SK-N-SH (cell line): Measurements from ENCODE around the gene EIF5A. TPM values are rescaled to one million over a fixed set of nuclear protein-coding genes. Genes with fewer than 3 reads are reported as not detected.
"Not testable (repeated sequence)": the region's sequence is repeated elsewhere in the genome, so short reads cannot be mapped to it uniquely, and the experiment has no call there.

Experiments
- CTCF ChIA-PET: fragments of 300-600, 350-600 bp; formaldehyde crosslinking; extraction: SDS; loops from one replicate; lab custom pipeline; 2021; lab: Yijun Ruan, JAX
- POLR2A ChIA-PET: fragments of 350-600 bp; sonication (Branson Sonifier 250); formaldehyde crosslinking; extraction: SDS; loops from one replicate; lab custom pipeline; 2020; ENCODE audit warnings: antibody characterized with exemption, inconsistent platforms; lab: Yijun Ruan, JAX
- DNase-seq: peaks from one replicate; pipeline ENCODE4 v3.0.0; 2012
- H2AFZ ChIP-seq: fragments of 200-600 bp; sonication (generic); 2 replicates; pipeline ENCODE4 v1.8.1; 2016; ENCODE audit warnings: antibody characterized with exemption, mild to moderate bottlenecking, low read depth
- H3F3A ChIP-seq: fragments of 200-600 bp; sonication (generic); replicated peaks from 2 replicates; pipeline ENCODE3; 2016; ENCODE audit warnings: antibody characterized with exemption, mild to moderate bottlenecking; ENCODE audit not compliant: insufficient read depth
- H3K27ac ChIP-seq, 2 experiments: fragments of 200-500 bp in 1 of 2; fragments of 200-600 bp in 1 of 2; sonication (Bioruptor generic) in 1 of 2; sonication (generic), shearing (Covaris generic) in 1 of 2; 2 replicates each; pipeline versions ENCODE4 v1.5.1 to v1.6.1; 2014 to 2016; ENCODE audit warnings: low read depth in 2 of 2, inconsistent platforms in 1 of 2, low read length in 1 of 2, mild to moderate bottlenecking in 1 of 2, mixed read lengths in 1 of 2
- H3K27me3 ChIP-seq: fragments of 200-600 bp; sonication (generic), shearing (Covaris generic); 2 replicates; pipeline ENCODE4 v1.6.1; 2016; ENCODE audit warnings: mixed run types; ENCODE audit not compliant: insufficient read depth
- H3K36me3 ChIP-seq, 2 experiments: fragments of 200-500 bp in 1 of 2; fragments of 200-600 bp in 1 of 2; sonication (Bioruptor generic) in 1 of 2; sonication (generic) in 1 of 2; replicated peaks in 1 of 2; 2 replicates each; pipeline versions ENCODE3 to v1.5.1; 2014 to 2016; ENCODE audit warnings: low read length in 1 of 2, mild to moderate bottlenecking in 1 of 2; ENCODE audit not compliant: insufficient read depth in 2 of 2, control insufficient read depth in 1 of 2
- H3K4me1 ChIP-seq, 2 experiments: fragments of 200-500 bp in 1 of 2; fragments of 200-600 bp in 1 of 2; sonication (Bioruptor generic) in 1 of 2; sonication (generic), shearing (Covaris generic) in 1 of 2; 2 replicates each; pipeline versions ENCODE4 v1.5.1 to v1.6.1; 2014 to 2016; ENCODE audit warnings: low read depth in 1 of 2, low read length in 1 of 2, mixed run types in 1 of 2; ENCODE audit not compliant: insufficient read depth in 2 of 2, control insufficient read depth in 1 of 2
- H3K4me2 ChIP-seq: fragments of 200-600 bp; sonication (generic), shearing (Covaris generic); 2 replicates; pipeline ENCODE4 v1.6.1; 2017; ENCODE audit warnings: mixed run types
- H3K4me3 ChIP-seq, 2 experiments: fragments of 200-500 bp in 1 of 2; fragments of 200-600 bp in 1 of 2; sonication (Bioruptor generic) in 1 of 2; sonication (generic), shearing (Covaris generic) in 1 of 2; 2 replicates each; pipeline versions ENCODE4 v1.5.1 to v1.8.1; 2014 to 2016; ENCODE audit warnings: low read depth in 2 of 2, inconsistent platforms in 1 of 2, low read length in 1 of 2, mild to moderate bottlenecking in 1 of 2, mixed read lengths in 1 of 2, moderate library complexity in 1 of 2
- H3K79me2 ChIP-seq: fragments of 200-600 bp; sonication (generic); 2 replicates; pipeline ENCODE4 v1.8.1; 2017; ENCODE audit warnings: mild to moderate bottlenecking; ENCODE audit not compliant: insufficient read depth
- H3K9ac ChIP-seq: fragments of 200-600 bp; sonication (generic); 2 replicates; pipeline ENCODE4 v1.6.1; 2017; ENCODE audit warnings: mixed run types
- H3K9me2 ChIP-seq: fragments of 200-600 bp; sonication (generic); 2 replicates; pipeline ENCODE4 v1.6.1; 2017; ENCODE audit warnings: mixed run types
- H3K9me3 ChIP-seq: fragments of 200-600 bp; sonication (generic); 2 replicates; pipeline ENCODE4 v1.6.1; 2017; ENCODE audit warnings: mixed run types, mild to moderate bottlenecking, moderate library complexity
- H4K20me1 ChIP-seq: fragments of 200-600 bp; sonication (generic); 2 replicates; pipeline ENCODE4 v1.6.1; 2017; ENCODE audit warnings: mild to moderate bottlenecking, mixed run types; ENCODE audit not compliant: insufficient read depth
- POLR2AphosphoS5 ChIP-seq: IDR thresholded peaks from 2 replicates; pipeline ENCODE4 v1.6.1; 2012; ENCODE audit warnings: low read depth, low read length
- SIN3A ChIP-seq: IDR thresholded peaks from 2 replicates; pipeline ENCODE4 v1.6.1; 2012; ENCODE audit warnings: low read depth, mild to moderate bottlenecking, low read length, moderate library complexity, borderline replicate concordance
- TCF12 ChIP-seq: IDR thresholded peaks from 2 replicates; pipeline ENCODE4 v1.4.0; 2012
- TEAD4 ChIP-seq: IDR thresholded peaks from 2 replicates; pipeline ENCODE4 v1.4.0; 2012; ENCODE audit warnings: mild to moderate bottlenecking, borderline replicate concordance; ENCODE audit not compliant: insufficient read depth
- USF1 ChIP-seq: IDR thresholded peaks from 2 replicates; pipeline ENCODE4 v1.4.0; 2012; ENCODE audit warnings: low read depth, borderline replicate concordance
- WGBS: methylation state at CpG from one replicate; pipeline ENCODE4 v1.1.6; 2017; ENCODE audit warnings: low lambda C conversion rate; 5-methylcytosine and 5-hydroxymethylcytosine counted together
- polyA plus RNA-seq, 3 experiments: library from polyadenylated mRNA; depleted of rRNA; stranded (reverse); fragments of >200 nt; gene quantifications; 2 replicates each; pipeline ENCODE4 v1.2.3, GENCODE V29; 2012

The EIF5A gene
- polyA plus RNA-seq, 1 of the 3 experiments (the other 2 are of a cell fraction), result 971 TPM

- H3K27me3 ChIP-seq, result peaks cover 2% of the 10 kb centered on the region; the same call in 1 of the 2 replicates
- H3K4me2 ChIP-seq, result no peak overlapping the region
- no peak overlapping the region for H3K27ac ChIP-seq
- H3F3A ChIP-seq, result no peaks in the 10 kb centered on the region
- no peaks in the 10 kb centered on the region for H3K9me2 ChIP-seq
- peaks cover 17% of the 10 kb centered on the region; the same call in 1 of the 2 replicates for H3K79me2 ChIP-seq
- H2AFZ ChIP-seq, result no peak overlapping the region
- H3K4me1 ChIP-seq, result peaks cover 3 to 13% of the 10 kb centered on the region in 2 experiments; a peak in 2 of 4 replicates
- 51% methylated on average over 2 of the region's 7 CpGs for WGBS
- TF ChIP-seq USF1, result no peak
- TF ChIP-seq TCF12, result no peak
- TF ChIP-seq TEAD4, result no peak
- TF ChIP-seq POLR2AphosphoS5, result no peak
- TF ChIP-seq SIN3A, result no peak
- H3K4me3 ChIP-seq, result no peak overlapping the region
- no peaks in the 10 kb centered on the region for H3K36me3 ChIP-seq
- POLR2A ChIA-PET, result no interaction called here
- H4K20me1 ChIP-seq, result no peaks in the 10 kb centered on the region
- DNase-seq, result no peak
- no peak overlapping the region for H3K9ac ChIP-seq
- CTCF ChIA-PET, result no interaction called here
- no peaks in the 10 kb centered on the region for H3K9me3 ChIP-seq
Measured at GRCh38 chr17:7332111-7332510, 24.7 kb downstream of the EIF5A start.

- DNase-seq, H3K4me2 ChIP-seq, H3K27me3 ChIP-seq, H3K9me2 ChIP-seq, CTCF ChIA-PET, POLR2A ChIA-PET, H3F3A ChIP-seq, H3K9ac ChIP-seq, H3K9me3 ChIP-seq, H3K4me3 ChIP-seq, H3K27ac ChIP-seq, H2AFZ ChIP-seq, H3K36me3 ChIP-seq, H4K20me1 ChIP-seq: not testable (repeated sequence)
- Histone ChIP-seq H3K4me1 (peaks cover 3 to 10% of the 10 kb centered on the region in 2 experiments; a peak in 2 of 4 replicates), H3K79me2 (peaks cover 13% of the 10 kb centered on the region; the same call in 1 of the 2 replicates)
- 77% methylated on average over 14 of the region's 14 CpGs for WGBS
Measured at GRCh38 chr17:7332600-7333069, 25.2 kb downstream of the EIF5A start.

DNA sequence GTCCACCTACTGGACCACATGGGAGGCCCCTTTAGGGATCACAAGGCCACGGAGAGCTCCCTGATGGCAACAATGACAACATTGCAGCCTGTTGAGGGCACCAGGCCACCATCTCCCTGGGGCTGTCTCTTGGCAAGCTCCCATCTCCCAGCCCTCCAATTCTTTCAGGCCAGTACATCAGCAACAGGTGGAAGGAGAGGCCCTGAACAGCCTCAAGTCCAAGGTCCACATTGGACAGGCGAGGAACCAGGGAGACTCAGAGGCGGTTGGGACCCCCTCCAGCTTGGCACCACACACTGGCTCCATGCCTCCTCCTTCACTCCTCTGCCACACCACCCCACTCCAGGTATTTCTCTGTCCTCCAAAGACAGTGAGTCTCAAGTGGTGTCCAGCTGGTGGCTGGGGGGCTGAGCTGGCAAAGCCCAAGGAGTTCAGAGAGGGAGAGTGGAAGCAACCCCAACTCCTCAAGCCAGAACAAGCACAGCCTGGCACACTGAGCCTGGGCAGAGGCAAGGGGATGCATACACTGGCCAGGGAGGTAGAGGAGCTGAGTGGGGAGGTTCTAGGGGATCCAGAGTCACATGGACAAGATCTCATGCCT lies 27.6 kb downstream of the EIF5A start:
- no peak overlapping the region for H3K27ac ChIP-seq

GRCh38 chr17:7335765-7336164 lies 28.3 kb downstream of the EIF5A start:
- not testable (repeated sequence) for H3K9ac ChIP-seq, H2AFZ ChIP-seq, H3K9me2 ChIP-seq, H3K9me3 ChIP-seq, H3K27ac ChIP-seq, H4K20me1 ChIP-seq, H3F3A ChIP-seq, H3K36me3 ChIP-seq, H3K79me2 ChIP-seq, H3K4me3 ChIP-seq, H3K4me2 ChIP-seq, H3K4me1 ChIP-seq, DNase-seq
- 75% methylated on average over 13 of the region's 13 CpGs for WGBS
- H3K27me3 ChIP-seq, result peaks cover 18% of the 10 kb centered on the region
- POLR2A ChIA-PET, result interaction anchor here (0.6 kb wide), 1 partner anchor 298 kb away, joined by 3 read pairs; no protein-coding TSS in a partner anchor
- CTCF ChIA-PET, result interaction anchor here (0.9 to 4.8 kb wide), 5 partner anchors 9 to 39 kb away, joined by 3 to 33 read pairs (median 8); no protein-coding TSS in a partner anchor

More for the DNA sequence above, 27.6 kb downstream of the EIF5A start:
- H3K4me3 ChIP-seq, result no peak overlapping the region
- no peaks in the 10 kb centered on the region for H3K36me3 ChIP-seq
- no peak for DNase-seq
- H3K9me3 ChIP-seq, result no peaks in the 10 kb centered on the region
- POLR2A ChIA-PET, result no interaction called here
- H3K79me2 ChIP-seq, result no peaks in the 10 kb centered on the region
- peaks cover 13% of the 10 kb centered on the region; the same call in 1 of the 2 replicates for H3K27me3 ChIP-seq
- WGBS, result 83% methylated on average over 1 of the region's 3 CpGs
- CTCF ChIA-PET, result interaction anchor here (0.9 to 4.8 kb wide), 4 partner anchors 10 to 39 kb away, joined by 3 to 33 read pairs (median 18); no protein-coding TSS in a partner anchor
- no peaks in the 10 kb centered on the region for H3F3A ChIP-seq
- no peak overlapping the region for H3K4me2 ChIP-seq
- H3K9ac ChIP-seq, result no peak overlapping the region
- TF ChIP-seq POLR2AphosphoS5 (no peak), TCF12 (no peak)
- TF ChIP-seq, all 33 proteins: peak for 0
- Histone ChIP-seq H3K9me2 (no peaks in the 10 kb centered on the region), H3K4me1 (peaks cover 3 to 6% of the 10 kb centered on the region in 2 experiments; a peak in 2 of 4 replicates), H2AFZ (no peak overlapping the region), H4K20me1 (no peaks in the 10 kb centered on the region)
